ENCODE results near the gene RASGRF2. TPM values are rescaled to one million over a fixed set of nuclear protein-coding genes. Genes with fewer than 3 reads are reported as not detected.

RASGRF2 gene
- polyA plus RNA-seq, 2 of the 4 experiments (the other 2 are of a cell fraction), result 1.4 to 2.1 TPM

DNA sequence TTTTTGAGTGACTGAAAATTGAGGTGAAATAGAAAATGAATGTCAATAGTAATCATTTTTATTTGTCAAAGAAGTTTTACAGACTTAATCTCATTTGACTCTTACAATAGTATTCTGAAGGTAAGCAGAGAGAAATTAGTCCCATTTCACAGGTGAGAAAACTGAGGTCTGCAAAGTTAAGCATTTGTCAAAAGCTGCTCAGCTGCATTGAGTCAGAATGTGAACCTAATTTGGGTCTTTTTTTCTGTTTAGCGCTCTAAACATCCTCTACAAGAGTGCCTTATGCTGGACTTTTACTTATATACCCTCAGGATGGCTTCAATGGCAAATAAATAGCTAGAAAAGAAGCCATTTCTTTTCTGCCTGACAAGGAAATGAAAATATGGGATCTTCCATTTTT lies 135.7 kb downstream of the RASGRF2 start:
- DNase-seq (ENCODE audit: low read depth in 1 of 2, low spot score in 1 of 2) (no peak), FAIRE-seq (no peak), ATAC-seq (no peak)
- TF ChIP-seq, protein P1, sequence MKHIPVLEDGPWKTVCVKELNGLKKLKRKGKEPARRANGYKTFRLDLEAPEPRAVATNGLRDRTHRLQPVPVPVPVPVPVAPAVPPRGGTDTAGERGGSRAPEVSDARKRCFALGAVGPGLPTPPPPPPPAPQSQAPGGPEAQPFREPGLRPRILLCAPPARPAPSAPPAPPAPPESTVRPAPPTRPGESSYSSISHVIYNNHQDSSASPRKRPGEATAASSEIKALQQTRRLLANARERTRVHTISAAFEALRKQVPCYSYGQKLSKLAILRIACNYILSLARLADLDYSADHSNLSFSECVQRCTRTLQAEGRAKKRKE (CRISPR knock-in tag; IDR thresholded peaks at IDR 0.05; ENCODE audit: low read depth), result no peak
- TF ChIP-seq RAD21 (conservative IDR thresholded peaks at IDR 0.05 in 1 of 2, IDR thresholded peaks at IDR 0.05 in 1 of 2) (no peak), MAZ (IDR thresholded peaks at IDR 0.05; ENCODE audit: borderline replicate concordance, low read depth, low read length) (no peak), RNF2 (IDR thresholded peaks at IDR 0.05; ENCODE audit: borderline replicate concordance, low read depth) (no peak), RARB (CRISPR knock-in tag; IDR thresholded peaks at IDR 0.05) (no peak)
- ChIA-PET POLR2A (no interaction called here), CTCF (interaction anchor here (1.0 to 2.1 kb wide), 6 partner anchors 12 to 136 kb away, joined by 3 to 10 read pairs (median 4); partner anchors contain the start of gene RASGRF2)
- no peak overlapping the region for H3K27ac ChIP-seq
- WGBS (ENCODE audit: missing lambda C conversion rate), result 84% methylated on average over 1 of the region's 1 CpG
- H3K4me3 ChIP-seq, result no peak overlapping the region
- no peaks in the 10 kb centered on the region for H3K9me3 ChIP-seq
- no peak overlapping the region for H3K4me2 ChIP-seq
- H3K4me1 ChIP-seq, result no peaks in the 10 kb centered on the region

- WGBS (ENCODE audit: missing lambda C conversion rate), result 63% methylated on average over 3 of the region's 3 CpGs
- no peaks in the 10 kb centered on the region for H3K4me1 ChIP-seq
- no peak for TF ChIP-seq ESRRA (IDR thresholded peaks at IDR 0.05; ENCODE audit: borderline replicate concordance, low read length)
- no peak for TF ChIP-seq HEYL (CRISPR knock-in tag; IDR thresholded peaks at IDR 0.05)
- TF ChIP-seq NPAS2 (CRISPR knock-in tag; IDR thresholded peaks at IDR 0.05; ENCODE audit: borderline replicate concordance), result no peak
- TF ChIP-seq MYC (IDR thresholded peaks at IDR 0.05; ENCODE audit: borderline replicate concordance, low read length), result no peak
- no peak for TF ChIP-seq HOXB13 (CRISPR knock-in tag; IDR thresholded peaks at IDR 0.05; ENCODE audit: low read depth)
- no peak for TF ChIP-seq JUNB (IDR thresholded peaks at IDR 0.05)
- TF ChIP-seq, protein P2, sequence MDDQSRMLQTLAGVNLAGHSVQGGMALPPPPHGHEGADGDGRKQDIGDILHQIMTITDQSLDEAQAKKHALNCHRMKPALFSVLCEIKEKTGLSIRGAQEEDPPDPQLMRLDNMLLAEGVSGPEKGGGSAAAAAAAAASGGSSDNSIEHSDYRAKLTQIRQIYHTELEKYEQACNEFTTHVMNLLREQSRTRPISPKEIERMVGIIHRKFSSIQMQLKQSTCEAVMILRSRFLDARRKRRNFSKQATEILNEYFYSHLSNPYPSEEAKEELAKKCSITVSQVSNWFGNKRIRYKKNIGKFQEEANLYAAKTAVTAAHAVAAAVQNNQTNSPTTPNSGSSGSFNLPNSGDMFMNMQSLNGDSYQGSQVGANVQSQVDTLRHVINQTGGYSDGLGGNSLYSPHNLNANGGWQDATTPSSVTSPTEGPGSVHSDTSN (IDR thresholded peaks at IDR 0.05), result no peak
- TF ChIP-seq NR3C1 (IDR thresholded peaks at IDR 0.05), result no peak
- no peak for TF ChIP-seq SMC3 (IDR thresholded peaks at IDR 0.05)
- no peak for TF ChIP-seq TFCP2L1 (CRISPR knock-in tag; IDR thresholded peaks at IDR 0.05)
- TF ChIP-seq, protein P3, sequence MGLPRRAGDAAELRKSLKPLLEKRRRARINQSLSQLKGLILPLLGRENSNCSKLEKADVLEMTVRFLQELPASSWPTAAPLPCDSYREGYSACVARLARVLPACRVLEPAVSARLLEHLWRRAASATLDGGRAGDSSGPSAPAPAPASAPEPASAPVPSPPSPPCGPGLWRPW (IDR thresholded peaks at IDR 0.05), result no peak
- no peak for TF ChIP-seq BHLHE40 (IDR thresholded peaks at IDR 0.05; ENCODE audit: low read depth, low read length)
- TF ChIP-seq KDM1A (IDR thresholded peaks at IDR 0.05; ENCODE audit: low read depth), result no peak
- TF ChIP-seq USF2 (IDR thresholded peaks at IDR 0.05), result no peak
- TF ChIP-seq CHD2 (IDR thresholded peaks at IDR 0.05; ENCODE audit: low read length, partially characterized antibody), result no peak
- TF ChIP-seq, protein P4, sequence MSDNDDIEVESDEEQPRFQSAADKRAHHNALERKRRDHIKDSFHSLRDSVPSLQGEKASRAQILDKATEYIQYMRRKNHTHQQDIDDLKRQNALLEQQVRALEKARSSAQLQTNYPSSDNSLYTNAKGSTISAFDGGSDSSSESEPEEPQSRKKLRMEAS (IDR thresholded peaks at IDR 0.05), result no peak
- TF ChIP-seq, protein P5, sequence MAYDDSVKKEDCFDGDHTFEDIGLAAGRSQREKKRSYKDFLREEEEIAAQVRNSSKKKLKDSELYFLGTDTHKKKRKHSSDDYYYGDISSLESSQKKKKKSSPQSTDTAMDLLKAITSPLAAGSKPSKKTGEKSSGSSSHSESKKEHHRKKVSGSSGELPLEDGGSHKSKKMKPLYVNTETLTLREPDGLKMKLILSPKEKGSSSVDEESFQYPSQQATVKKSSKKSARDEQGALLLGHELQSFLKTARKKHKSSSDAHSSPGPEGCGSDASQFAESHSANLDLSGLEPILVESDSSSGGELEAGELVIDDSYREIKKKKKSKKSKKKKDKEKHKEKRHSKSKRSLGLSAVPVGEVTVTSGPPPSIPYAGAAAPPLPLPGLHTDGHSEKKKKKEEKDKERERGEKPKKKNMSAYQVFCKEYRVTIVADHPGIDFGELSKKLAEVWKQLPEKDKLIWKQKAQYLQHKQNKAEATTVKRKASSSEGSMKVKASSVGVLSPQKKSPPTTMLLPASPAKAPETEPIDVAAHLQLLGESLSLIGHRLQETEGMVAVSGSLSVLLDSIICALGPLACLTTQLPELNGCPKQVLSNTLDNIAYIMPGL (CRISPR knock-in tag; IDR thresholded peaks at IDR 0.05; ENCODE audit: borderline replicate concordance), result no peak
- no peak for TF ChIP-seq PHF8 (IDR thresholded peaks at IDR 0.05; ENCODE audit: borderline replicate concordance, low read depth)
- TF ChIP-seq POLR2A (IDR thresholded peaks at IDR 0.05; ENCODE audit: low read length), result no peak
- H3K4me2 ChIP-seq, result no peak overlapping the region
- CTCF ChIA-PET, result interaction anchor here (3.2 kb wide), 1 partner anchor 10 kb away, joined by 11 read pairs; no protein-coding TSS in a partner anchor
- no peak for FAIRE-seq
- ATAC-seq, result no peak
- no peaks in the 10 kb centered on the region for H3K9me3 ChIP-seq
- H3K27ac ChIP-seq, result no peak overlapping the region
- DNase-seq (ENCODE audit: low read depth in 1 of 2, low spot score in 1 of 2), result no peak
- no peak overlapping the region for H3K4me3 ChIP-seq
- POLR2A ChIA-PET, result no interaction called here
Observed at GRCh38 chr5:81097713-81098112, 137.6 kb downstream of the RASGRF2 start.

All from A549 (cell line).